GM23248 (cell line): ENCODE results near the gene ING3. TPM values are rescaled to one million over a fixed set of nuclear protein-coding genes. Genes with fewer than 3 reads are reported as not detected.

Source experiments
- DNase-seq: peaks from one replicate; pipeline ENCODE4 v3.0.0-alpha.2; 2015
- H2AFZ ChIP-seq: fragments of 200-600 bp; sonication (generic); 2 replicates; pipeline ENCODE4 v1.6.1; 2016; ENCODE audit warnings: antibody characterized with exemption
- H3F3A ChIP-seq: fragments of 200-600 bp; sonication (generic); 2 replicates; pipeline ENCODE4 v1.6.1; 2016; ENCODE audit warnings: mild to moderate bottlenecking, antibody characterized with exemption, mixed run types; ENCODE audit not compliant: insufficient read depth
- H3K27ac ChIP-seq: fragments of 200-600 bp; sonication (generic); 2 replicates; pipeline ENCODE4 v1.5.1; 2016; ENCODE audit warnings: mild to moderate bottlenecking
- H3K27me3 ChIP-seq: fragments of 200-600 bp; sonication (generic); replicated peaks from 2 replicates; pipeline ENCODE4 v1.6.1; 2016; ENCODE audit warnings: mild to moderate bottlenecking; ENCODE audit not compliant: insufficient read depth
- H3K36me3 ChIP-seq: fragments of 200-600 bp; sonication (generic); 2 replicates; pipeline ENCODE4 v1.6.1; 2016; ENCODE audit warnings: low read depth, mild to moderate bottlenecking
- H3K4me1 ChIP-seq: fragments of 200-600 bp; sonication (generic); 2 replicates; pipeline ENCODE4 v1.6.1; 2016; ENCODE audit warnings: mild to moderate bottlenecking; ENCODE audit not compliant: insufficient read depth
- H3K4me2 ChIP-seq: fragments of 200-600 bp; sonication (generic); one replicate; pipeline ENCODE4 v1.6.1; 2016; ENCODE audit warnings: mild to moderate bottlenecking; ENCODE audit not compliant: unreplicated experiment
- H3K4me3 ChIP-seq: fragments of 200-600 bp; sonication (generic); 2 replicates; pipeline ENCODE4 v1.5.1; 2016; ENCODE audit warnings: mild to moderate bottlenecking
- H3K79me2 ChIP-seq: fragments of 200-600 bp; sonication (generic); 2 replicates; pipeline ENCODE4 v1.6.1; 2016; ENCODE audit warnings: mild to moderate bottlenecking; ENCODE audit not compliant: insufficient read depth
- H3K9ac ChIP-seq: fragments of 200-600 bp; sonication (generic); 2 replicates; pipeline ENCODE4 v1.6.1; 2016; ENCODE audit warnings: mild to moderate bottlenecking
- H3K9me2 ChIP-seq: fragments of 200-600 bp; sonication (generic); 2 replicates; pipeline ENCODE4 v1.6.1; 2016; ENCODE audit warnings: mixed run types, mild to moderate bottlenecking, moderate library complexity; ENCODE audit not compliant: insufficient read depth
- H3K9me3 ChIP-seq: fragments of 200-600 bp; sonication (generic); one replicate; pipeline ENCODE4 v1.6.1; 2017; ENCODE audit warnings: low read depth
- H4K20me1 ChIP-seq: fragments of 200-600 bp; sonication (generic); 2 replicates; pipeline ENCODE4 v1.6.0; 2016; ENCODE audit not compliant: insufficient read depth
- EZH2 ChIP-seq: fragments of 200-600 bp; sonication (generic); IDR thresholded peaks from 2 replicates; pipeline ENCODE4 v1.6.1; 2018; ENCODE audit warnings: antibody characterized with exemption, mild to moderate bottlenecking; ENCODE audit not compliant: insufficient read depth, poor library complexity, severe bottlenecking
- EZH2phosphoT487 ChIP-seq: fragments of 200-600 bp; sonication (generic); IDR thresholded peaks from 2 replicates; pipeline ENCODE4 v1.6.1; 2018; ENCODE audit warnings: antibody characterized with exemption, moderate library complexity, mild to moderate bottlenecking, low read depth; ENCODE audit not compliant: insufficient read depth
- WGBS, 2 experiments: methylation state at CpG; one replicate each; pipeline ENCODE4 v1.1.6; 2015 to 2017; ENCODE audit warnings: low lambda C conversion rate in 2 of 2, low coverage in 1 of 2; ENCODE audit errors: missing lambda C conversion rate in 2 of 2; 5-methylcytosine and 5-hydroxymethylcytosine counted together
- in situ Hi-C: fragments of 300-500 bp; cut with MboI; formaldehyde crosslinking; loops from 2 replicates; pipeline ENCODE4 v1.15.0; 2020
- polyA plus RNA-seq: library from polyadenylated mRNA; unstranded; fragments of >200 nt; fragmentation: Nextera tagmentation; extraction: Ambion mirVana; gene quantifications from 2 replicates; pipeline ENCODE4 v1.2.1, GENCODE V29; 2016
- total RNA-seq: library from RNA; depleted of rRNA; stranded (reverse); fragments of >200 nt; shearing (Covaris generic); gene quantifications from 2 replicates; pipeline ENCODE4 v1.2.3, GENCODE V29; 2014

Gene ING3
- total and polyA plus RNA-seq, 2 experiments from 2014 or later = 10.1 to 27.0 TPM

DNA sequence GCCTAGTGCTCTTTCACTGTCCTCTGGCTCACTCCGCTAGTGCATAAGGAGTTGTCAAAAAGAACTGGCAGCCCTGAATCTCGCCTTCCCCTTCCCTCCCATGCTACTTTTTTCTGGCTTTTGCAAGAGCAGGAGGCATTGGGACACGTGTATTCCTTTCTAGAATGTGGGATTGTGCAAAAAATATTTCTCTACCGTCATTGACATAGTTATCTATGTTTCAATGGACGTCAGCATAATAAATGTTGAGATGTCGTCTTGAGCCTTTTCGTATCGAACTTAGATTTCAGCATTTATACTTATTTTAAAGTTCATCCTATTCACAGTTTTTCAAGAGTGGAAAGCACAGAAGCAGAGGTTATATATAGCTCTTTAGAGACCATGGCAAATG is 727 bp downstream of the ING3 start:
- no peak for DNase-seq
- peak overlapping the region; percentile 95 for H3K27ac ChIP-seq
- H3K79me2 ChIP-seq = peaks cover 28% of the 10 kb centered on the region
- no peaks in the 10 kb centered on the region for H3F3A ChIP-seq
- peaks cover 13% of the 10 kb centered on the region; the same call in 1 of the 2 replicates for H3K4me1 ChIP-seq
- in situ Hi-C loops = no loop called here
- 0 out of 2 replicates have a peak, but pooled peaks cover 4% of the 10 kb centered on the region for H4K20me1 ChIP-seq
- 12 to 16% methylated on average over 8 of the region's 8 CpGs for WGBS, 2 experiments
- H3K9me3 ChIP-seq = no peaks in the 10 kb centered on the region
- TF ChIP-seq EZH2phosphoT487 = no peak
- no peak for TF ChIP-seq EZH2
- H3K36me3 ChIP-seq = peaks cover 18% of the 10 kb centered on the region; the same call in 1 of the 2 replicates
- peak overlapping the region; percentile 81 for H3K4me3 ChIP-seq
- H3K4me2 ChIP-seq = peak overlapping the region; percentile 95
- H3K9me2 ChIP-seq = no peaks in the 10 kb centered on the region
- H2AFZ ChIP-seq = peak overlapping the region; percentile 74
- peak overlapping the region; percentile 96 for H3K9ac ChIP-seq
- no peaks in the 10 kb centered on the region for H3K27me3 ChIP-seq

DNA sequence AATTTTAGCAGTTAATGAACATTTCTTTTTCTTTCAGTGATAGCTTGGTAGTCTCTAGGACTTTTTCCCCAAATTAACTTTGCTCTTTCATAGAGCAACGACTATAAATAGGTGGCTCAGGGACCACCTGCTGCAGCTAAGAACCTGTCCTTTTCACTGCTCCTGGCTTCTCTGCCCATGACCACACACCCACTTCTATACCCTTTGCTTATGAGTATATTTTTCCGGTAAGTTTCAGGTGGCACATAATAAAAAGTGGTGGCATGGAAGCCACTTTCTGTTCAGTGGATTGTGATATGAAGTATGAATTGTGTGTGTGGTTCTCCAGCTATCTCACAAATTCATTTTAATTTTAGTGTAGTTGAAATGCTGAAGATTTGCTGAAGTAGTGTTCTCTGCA is 1.2 kb downstream of the ING3 start:
- Histone ChIP-seq H3K9ac (peak overlapping the region; percentile 96), H3K36me3 (peaks cover 21% of the 10 kb centered on the region), H3K4me1 (peaks cover 13% of the 10 kb centered on the region; the same call in 1 of the 2 replicates), H3K4me2 (peak overlapping the region; percentile 95), H3K4me3 (peak overlapping the region; percentile 81), H4K20me1 (0 out of 2 replicates have a peak, but pooled peaks cover 4% of the 10 kb centered on the region), H3K27ac (no peak overlapping the region), H3F3A (no peaks in the 10 kb centered on the region), H3K9me2 (no peaks in the 10 kb centered on the region), H2AFZ (no peak overlapping the region), H3K9me3 (no peaks in the 10 kb centered on the region), H3K79me2 (peaks cover 28% of the 10 kb centered on the region), H3K27me3 (no peaks in the 10 kb centered on the region)
- DNase-seq = no peak
- WGBS, 2 experiments = 79 to 82% methylated on average over 2 of the region's 2 CpGs
- in situ Hi-C loops = no loop called here
- TF ChIP-seq EZH2phosphoT487 = no peak
- no peak for TF ChIP-seq EZH2

DNA sequence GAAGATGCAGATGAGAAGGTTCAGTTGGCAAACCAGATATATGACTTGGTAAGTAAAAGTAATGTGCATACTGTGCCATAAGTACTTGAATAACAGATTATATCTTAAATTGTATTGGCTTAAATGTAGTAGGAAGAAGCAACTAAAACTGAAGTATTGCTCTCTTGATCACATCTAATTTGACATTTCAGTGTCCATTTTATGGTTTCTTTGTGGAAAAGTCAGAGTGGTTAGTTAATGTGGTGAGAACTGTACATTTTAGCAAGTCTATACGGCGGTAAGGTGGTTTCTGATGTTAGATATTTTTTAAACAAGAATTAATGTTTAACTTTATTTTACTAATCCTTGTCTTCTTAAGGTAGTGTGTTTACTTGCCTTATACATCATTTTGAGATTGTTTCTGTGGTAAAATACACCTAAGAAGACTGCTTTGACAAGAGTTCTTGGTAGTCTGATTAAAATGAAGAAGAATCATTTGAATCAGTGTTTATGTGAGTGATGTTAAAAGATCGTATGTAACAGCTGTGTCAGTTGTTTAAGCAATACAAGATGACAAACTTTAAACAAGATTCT is 5.1 kb downstream of the ING3 start:
- no peak overlapping the region for H3K9ac ChIP-seq
- no peaks in the 10 kb centered on the region for H3K27me3 ChIP-seq
- H3K9me3 ChIP-seq = no peaks in the 10 kb centered on the region
- no peaks in the 10 kb centered on the region for H3F3A ChIP-seq
- TF ChIP-seq EZH2 (no peak), EZH2phosphoT487 (no peak)
- H3K27ac ChIP-seq = no peak overlapping the region
- H2AFZ ChIP-seq = no peak overlapping the region
- H3K79me2 ChIP-seq = peaks cover 28% of the 10 kb centered on the region
- peaks cover 21% of the 10 kb centered on the region for H3K36me3 ChIP-seq
- H3K4me3 ChIP-seq = no peak overlapping the region
- no peaks in the 10 kb centered on the region for H3K9me2 ChIP-seq
- DNase-seq = no peak
- no peak overlapping the region for H3K4me2 ChIP-seq
- in situ Hi-C loops = no loop called here
- whole genome bisulfite sequencing, 2 experiments = 94 to 99% methylated on average over 3 of the region's 3 CpGs
- 0 out of 2 replicates have a peak, but pooled peaks cover 4% of the 10 kb centered on the region for H4K20me1 ChIP-seq
- peaks cover 8% of the 10 kb centered on the region; the same call in 1 of the 2 replicates for H3K4me1 ChIP-seq

DNA sequence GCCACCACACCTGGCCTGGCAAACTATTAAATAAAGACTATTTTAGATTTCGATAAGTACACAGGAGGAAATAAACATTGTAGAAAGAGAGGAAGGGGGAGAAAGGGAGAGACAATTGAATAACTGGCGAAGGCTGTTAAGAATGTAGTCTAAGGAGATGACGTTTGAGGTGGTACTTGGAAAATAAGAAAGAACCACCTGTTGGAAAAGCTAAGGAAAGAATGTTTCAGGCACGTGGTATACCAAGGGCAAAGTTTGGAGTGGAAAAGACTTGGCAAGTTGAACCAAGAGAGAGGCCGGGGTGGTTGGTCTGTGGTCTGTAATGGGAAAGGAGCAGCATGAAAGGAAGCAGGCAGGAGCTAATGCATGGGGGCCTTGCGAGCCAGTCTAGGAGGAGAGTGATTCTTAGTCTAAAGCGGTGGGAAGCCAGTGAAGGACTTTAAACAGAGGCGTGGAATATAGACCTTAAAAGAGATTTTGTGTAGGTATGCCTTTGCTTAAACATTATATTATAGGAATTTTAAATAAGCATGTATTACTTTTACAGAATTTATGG is 9.4 kb downstream of the ING3 start:
- no peaks in the 10 kb centered on the region for H3K27me3 ChIP-seq
- H3K9ac ChIP-seq = no peak overlapping the region
- no peak overlapping the region for H3K4me3 ChIP-seq
- DNase-seq = no peak
- H3K9me2 ChIP-seq = no peaks in the 10 kb centered on the region
- no peaks in the 10 kb centered on the region for H4K20me1 ChIP-seq
- H3K36me3 ChIP-seq = peaks cover 11% of the 10 kb centered on the region
- H3K79me2 ChIP-seq = no peaks in the 10 kb centered on the region
- H3K9me3 ChIP-seq = no peaks in the 10 kb centered on the region
- no peak overlapping the region for H3K27ac ChIP-seq
- H3K4me1 ChIP-seq = no peaks in the 10 kb centered on the region
- no peak overlapping the region for H3K4me2 ChIP-seq
- in situ Hi-C loops = no loop called here
- WGBS, 2 experiments = 97 to 98% methylated on average over 8 of the region's 8 CpGs
- TF ChIP-seq EZH2phosphoT487 (no peak), EZH2 (no peak)
- H3F3A ChIP-seq = no peaks in the 10 kb centered on the region
- no peak overlapping the region for H2AFZ ChIP-seq
